HG03159 (cell line): ENCODE data around the gene EIF2S1.

Experiments used
- ATAC-seq: cut with Tn5 transposase; IDR thresholded peaks from one replicate; pipeline ENCODE4 v1.9.1; 2021; ENCODE audit warnings: mild to moderate bottlenecking, moderate library complexity; ENCODE audit not compliant: unreplicated experiment

Gene EIF2S1

GRCh38 chr14:67432050-67432564, 72.0 kb downstream of the EIF2S1 start:
- ATAC-seq = no peak

- ATAC-seq = no peak
Observed at GRCh38 chr14:67435603-67436002, 75.5 kb downstream of the EIF2S1 start.
